ENCODE results near the gene UPK2.
A peak's percentile ranks its signal among the peaks of the same experiment; 100 is the strongest.

The UPK2 gene

DNA sequence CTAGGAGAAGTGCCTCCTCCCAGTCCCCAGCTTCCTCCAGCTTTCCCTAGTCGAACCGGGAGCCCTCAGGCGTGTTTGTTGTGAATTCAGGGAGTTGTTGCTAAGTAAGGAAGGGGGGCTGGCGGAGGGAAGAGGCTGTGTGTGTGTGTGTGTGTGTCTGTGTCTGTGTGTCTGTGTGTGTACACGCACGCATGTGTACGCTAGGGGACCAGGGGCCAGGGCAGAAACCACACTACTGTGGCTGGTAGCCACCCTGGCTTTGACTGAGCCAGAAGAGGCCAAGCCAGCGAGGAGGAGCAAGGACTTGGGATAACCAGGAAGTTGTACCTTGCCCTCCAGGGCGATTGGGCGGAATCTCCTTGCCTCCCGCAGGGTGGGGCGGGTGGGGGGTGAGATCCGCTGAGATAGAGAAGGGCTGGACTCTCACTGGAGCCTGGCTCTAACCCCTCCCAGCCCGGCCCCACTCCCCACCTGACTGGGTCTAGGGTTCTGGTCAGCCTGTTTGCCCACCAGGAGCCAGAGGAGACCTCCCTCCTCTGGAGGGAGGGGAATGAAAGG, 37.9 kb upstream of the UPK2 start:
- peak; percentile 71 to 73 for DNase-seq

DNA sequence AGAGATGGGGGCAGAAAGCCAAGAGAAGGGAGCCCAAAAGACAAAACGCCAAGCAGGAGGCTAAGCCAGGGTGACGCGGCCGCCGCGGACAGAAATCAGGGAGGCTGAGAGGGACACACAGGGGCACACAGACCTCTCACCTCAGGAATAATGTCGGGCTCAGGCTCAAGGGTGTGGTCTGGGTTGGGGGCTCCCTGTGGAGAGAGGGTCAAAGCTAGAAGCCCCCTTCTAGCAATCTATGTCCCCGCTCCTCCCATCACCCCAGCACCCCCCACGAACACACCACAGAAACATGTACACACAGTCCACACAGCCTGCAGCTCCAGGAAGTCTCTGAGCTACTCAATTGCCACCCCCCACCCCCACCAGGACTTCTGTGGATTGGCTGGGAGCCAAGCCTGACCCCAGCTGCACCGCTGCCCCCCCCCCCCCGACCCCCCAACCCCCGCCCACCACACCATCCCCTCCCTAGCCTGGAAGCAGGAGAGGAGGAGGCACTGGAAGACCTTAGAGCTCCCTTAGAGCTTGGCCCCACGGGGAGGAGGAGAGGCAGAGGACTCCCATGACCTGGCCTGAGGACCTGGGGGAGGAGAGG, 37.3 kb upstream of the UPK2 start:
- DNase-seq = peak; percentile 49

- no peak for DNase-seq
Observed at GRCh38 chr11:118921121-118921928, 34.8 kb upstream of the UPK2 start.

GRCh38 chr11:118921929-118922744, 34.0 kb upstream of the UPK2 start:
- DNase-seq = no peak

DNA sequence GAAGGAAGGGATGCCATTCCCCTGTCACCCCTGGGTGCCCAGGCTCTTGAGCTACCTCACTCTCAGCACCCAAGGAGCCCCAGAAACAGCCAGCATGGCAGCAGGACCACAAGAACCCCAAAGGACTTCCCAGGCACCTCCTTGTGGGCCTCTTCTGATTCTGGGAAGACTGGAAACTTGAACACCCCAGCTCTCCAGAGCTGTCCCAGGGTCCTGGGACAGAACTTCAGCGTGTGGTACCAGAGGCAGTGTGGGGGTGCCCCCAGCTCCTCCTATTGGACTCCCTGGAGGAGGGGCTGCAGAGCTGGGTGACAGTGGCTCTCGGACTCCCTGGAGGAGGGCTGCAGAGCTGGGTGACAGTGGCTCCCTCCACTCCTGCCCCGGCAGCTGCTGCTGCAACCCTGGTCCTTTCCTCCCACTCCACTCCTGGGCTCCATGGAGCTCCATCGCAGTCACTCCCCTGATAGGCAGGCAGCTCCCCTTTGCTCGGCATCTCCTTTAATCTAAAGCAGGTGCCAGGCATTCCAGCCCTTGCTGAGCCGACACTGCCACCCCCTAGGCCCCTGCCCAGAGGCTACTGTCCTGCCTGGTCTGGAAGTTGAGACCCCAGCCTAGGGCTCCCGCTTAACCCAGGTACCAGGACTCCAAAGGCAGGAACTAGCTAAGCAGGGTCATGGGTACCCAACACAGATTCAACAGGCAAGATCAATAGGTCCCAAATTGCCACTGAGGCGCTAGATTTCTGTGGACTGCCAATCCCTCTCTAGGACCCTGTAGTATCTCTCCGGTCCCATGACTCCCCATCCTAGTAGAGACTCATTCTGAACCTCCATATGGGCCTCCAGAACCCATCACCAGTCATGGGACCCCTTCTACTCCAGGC, 33.1 kb upstream of the UPK2 start:
- DNase-seq = no peak

- DNase-seq = peak; percentile 49 to 60
Observed at GRCh38 chr11:118923721-118924587, 32.1 kb upstream of the UPK2 start.

- peak; percentile 48 to 55 for DNase-seq
Observed at GRCh38 chr11:118924591-118925585, 31.2 kb upstream of the UPK2 start.

GRCh38 chr11:118927554-118928100, 28.5 kb upstream of the UPK2 start:
- DNase-seq = no peak

DNA sequence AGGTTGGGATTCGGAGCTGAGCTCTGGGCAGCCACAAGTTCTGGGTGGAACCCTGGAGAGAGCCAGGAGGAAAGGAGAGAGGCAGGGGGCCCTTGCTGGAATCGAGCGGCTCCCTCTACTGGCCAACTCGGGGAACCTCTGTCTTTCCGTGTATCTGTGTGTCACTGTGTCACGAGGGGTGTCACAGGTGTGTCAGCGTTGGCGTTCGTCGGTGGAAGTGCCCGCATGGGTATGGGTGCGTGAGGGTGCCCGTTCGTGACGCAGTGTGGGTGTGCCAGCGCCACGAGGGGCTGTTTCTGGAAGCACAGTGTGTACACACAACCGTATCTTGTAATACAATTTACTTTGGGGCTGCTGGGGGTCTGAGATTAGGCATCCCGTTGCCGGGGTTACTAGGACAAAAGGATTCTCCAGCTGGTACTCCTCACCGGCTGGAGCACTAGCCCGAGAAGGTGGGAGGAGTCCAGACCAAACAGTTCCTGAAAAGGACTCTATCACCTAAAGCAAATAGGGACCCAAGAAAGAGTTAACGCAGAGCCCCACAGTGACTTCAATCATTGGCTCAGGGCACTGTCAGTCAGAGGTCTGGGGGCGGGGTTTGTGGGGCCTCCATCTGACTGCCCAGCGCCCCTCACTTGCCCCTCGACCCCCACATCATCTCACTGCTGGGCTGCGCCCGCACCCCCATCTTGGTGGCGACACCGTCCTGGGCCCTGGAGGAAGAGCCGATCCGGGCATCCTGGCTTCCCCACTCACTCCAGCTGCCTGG, 27.8 kb upstream of the UPK2 start:
- DNase-seq = peak; percentile 95 to 96

- no peak for DNase-seq
Observed at GRCh38 chr11:118928870-118929500, 27.1 kb upstream of the UPK2 start.

GRCh38 chr11:118929501-118930093, 26.5 kb upstream of the UPK2 start:
- peak; percentile 85 to 87 for DNase-seq

DNA sequence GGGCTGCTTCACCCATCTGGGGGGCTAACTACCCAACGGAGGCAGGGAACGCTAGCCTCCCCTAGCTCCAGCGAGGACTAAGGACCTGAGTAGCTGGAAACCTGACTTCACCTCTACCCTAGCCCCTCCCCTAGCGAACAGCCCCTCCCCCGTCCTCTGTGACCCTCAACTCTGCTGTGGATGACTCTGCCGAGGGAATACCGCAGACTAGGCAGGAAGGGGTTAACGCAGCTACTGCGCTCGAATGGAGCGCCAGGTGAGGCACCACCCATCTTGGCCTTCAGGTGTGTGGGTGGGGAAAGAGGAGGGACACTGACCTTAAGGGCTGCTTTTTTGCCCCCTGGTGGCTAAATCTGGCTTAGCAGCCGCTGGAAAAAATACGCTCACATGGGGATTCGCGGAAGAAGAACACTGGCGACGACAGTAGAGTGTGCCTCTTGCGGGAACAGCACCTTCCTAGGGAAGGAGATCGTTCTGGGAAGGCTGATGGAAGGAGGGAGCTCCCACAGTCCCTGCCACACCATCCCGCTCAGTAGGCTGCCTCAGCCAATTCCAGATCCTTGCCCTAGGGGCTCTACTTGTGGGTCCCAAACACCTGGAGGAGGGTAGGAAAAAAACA, 25.9 kb upstream of the UPK2 start:
- peak; percentile 86 to 89 for DNase-seq

DNA sequence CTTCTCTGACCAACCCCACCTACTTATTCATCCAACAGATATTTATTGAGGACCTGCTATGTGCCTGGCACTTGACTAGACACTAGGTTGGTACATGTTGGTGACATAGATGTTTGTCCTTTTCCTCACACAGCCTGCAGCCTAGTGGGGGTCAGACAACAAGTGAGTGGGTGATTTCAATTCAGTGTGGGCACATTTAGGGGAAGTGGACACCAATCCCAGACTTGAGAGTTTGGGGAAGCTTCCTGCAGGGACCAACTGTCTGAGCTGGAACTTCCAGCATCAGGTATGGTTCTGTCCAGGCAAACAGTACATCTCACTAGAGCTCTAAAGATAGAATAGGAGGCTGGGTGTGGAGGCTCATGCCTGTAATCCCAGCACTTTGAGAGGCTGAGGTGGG, 24.5 kb upstream of the UPK2 start:
- no peak for DNase-seq

DNA sequence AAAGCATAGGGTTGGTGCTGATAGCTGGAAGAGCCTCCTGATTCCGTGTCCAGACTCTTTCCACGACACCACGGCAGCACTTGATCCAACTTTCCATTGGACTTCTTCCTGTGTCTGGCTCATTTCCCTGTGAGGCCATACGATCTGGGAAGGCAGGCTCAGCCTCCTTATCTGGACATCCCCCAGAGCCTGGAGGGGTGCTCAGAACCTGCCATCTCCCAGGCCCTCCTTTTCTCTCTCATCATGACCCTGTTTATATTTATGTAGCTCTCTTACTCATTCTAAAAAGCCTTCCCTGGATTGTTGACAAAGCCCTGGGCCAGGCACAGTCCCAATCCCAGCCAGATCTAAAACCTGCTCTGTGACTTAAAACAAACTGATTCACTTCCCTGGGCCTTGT, 22.6 kb upstream of the UPK2 start:
- DNase-seq = no peak

DNA sequence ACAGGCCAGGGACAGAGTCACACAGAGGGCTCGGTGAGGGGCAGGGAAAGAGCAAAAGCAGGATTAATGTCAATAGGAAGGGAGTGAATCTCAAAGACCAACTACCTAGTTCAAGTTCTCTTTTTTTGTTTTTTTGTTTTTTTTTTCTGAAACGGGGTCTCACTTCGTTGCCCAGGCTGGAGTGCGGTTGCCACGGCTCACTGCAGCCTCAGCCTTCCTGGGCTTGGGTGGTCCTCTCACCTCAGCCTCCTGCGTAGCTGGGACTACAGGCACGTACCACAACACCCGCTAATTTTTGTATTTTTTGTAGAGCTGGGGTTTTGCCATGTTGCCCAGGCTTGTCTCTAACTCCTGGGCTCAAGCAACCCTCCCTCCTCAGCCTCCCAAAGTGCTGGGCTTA, 20.7 kb upstream of the UPK2 start:
- DNase-seq = peak in 1 of 2 donors; percentile 39

DNA sequence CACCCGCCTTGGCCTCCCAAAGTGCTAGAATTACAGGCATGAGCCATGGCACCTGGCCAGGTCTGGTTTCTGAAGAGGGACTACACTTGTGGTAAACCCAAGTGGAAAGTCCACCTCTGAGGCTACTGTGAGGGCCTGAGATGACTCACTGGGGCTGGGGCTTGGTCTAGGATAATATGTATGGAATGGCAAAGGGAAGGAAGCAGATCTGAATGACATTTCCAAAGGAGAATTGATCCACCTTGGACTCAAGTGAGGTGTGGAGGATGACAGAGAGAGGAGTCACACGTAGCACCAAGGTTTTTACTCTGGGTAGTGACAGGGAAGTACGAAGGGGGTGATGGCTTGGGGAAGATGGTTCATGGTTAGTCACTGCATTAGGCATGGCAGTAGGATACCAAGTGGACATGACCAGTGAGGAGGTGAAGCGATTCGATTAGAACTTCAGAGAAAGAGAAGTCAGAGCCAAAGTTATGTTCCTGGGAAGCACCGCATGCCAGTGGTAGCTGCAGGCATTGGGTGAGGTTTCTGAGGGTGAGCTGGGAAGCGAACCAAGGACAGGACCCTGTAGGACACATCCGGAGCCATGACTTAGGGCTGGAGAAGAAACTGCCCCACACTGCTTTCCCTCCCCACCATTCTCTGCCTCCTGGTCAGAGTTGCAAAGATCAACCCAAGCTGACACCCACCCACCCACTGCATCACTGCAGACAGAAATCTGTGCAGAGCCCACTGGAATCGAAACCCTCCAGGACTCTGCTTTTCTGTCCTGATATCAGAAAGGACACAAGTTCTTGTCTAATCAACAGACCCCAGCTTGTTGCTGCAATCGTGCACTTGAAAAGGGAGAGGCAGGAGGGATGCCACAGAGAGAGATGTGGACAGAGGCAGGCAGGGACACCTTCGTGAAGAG, 17.4 kb upstream of the UPK2 start:
- no peak for DNase-seq
